GM23338 (cell line): ENCODE results near the gene SYNDIG1. TPM values are rescaled to one million over a fixed set of nuclear protein-coding genes. Genes with fewer than 3 reads are reported as not detected.

Experiments used
- ETS1 ChIP-seq: IDR thresholded peaks from 2 replicates; pipeline ENCODE4 v1.6.1; 2016; ENCODE audit warnings: antibody characterized with exemption
- POLR2AphosphoS5 ChIP-seq: IDR thresholded peaks from 2 replicates; pipeline ENCODE4 v1.6.1; 2016; ENCODE audit warnings: antibody characterized with exemption, low read depth
- REST ChIP-seq: IDR thresholded peaks from one replicate; pipeline ENCODE4 v1.6.1; 2018; ENCODE audit warnings: antibody characterized with exemption; ENCODE audit not compliant: unreplicated experiment
- ZNF462 ChIP-seq: fragments of 250-450 bp; sonication (Bioruptor Pico); IDR thresholded peaks from 2 replicates; pipeline ENCODE4 v1.5.0; 2020; ENCODE audit warnings: mild to moderate bottlenecking, moderate library complexity
- polyA plus RNA-seq: library from polyadenylated mRNA; unstranded; fragments of >200 nt; fragmentation: Nextera tagmentation; extraction: Ambion mirVana; gene quantifications from 2 replicates; pipeline ENCODE4 v1.2.1, GENCODE V29; 2016
- total RNA-seq: library from RNA; depleted of rRNA; stranded (reverse); fragments of >200 nt; shearing (Covaris generic); gene quantifications from 2 replicates; pipeline ENCODE4 v1.2.3, GENCODE V29; 2014

The SYNDIG1 gene
- total and polyA plus RNA-seq, 2 experiments from 2014 or later = 2.8 to 4.8 TPM

- TF ChIP-seq ZNF462 (CRISPR knock-in tag) (no peak), REST (no peak), POLR2AphosphoS5 (no peak), ETS1 (no peak)
These were observed 61.8 kb downstream of the SYNDIG1 start (continued) for GRCh38 chr20:24531202-24531601.
